ENCODE data around the gene CREB3L2.
"Not testable (repeated sequence)": the region's sequence is repeated elsewhere in the genome, so short reads cannot be mapped to it uniquely, and the experiment has no call there.

Gene CREB3L2

GRCh38 chr7:137985253-137985896 lies 16.5 kb downstream of the CREB3L2 start:
- peaks cover 37% of the 10 kb centered on the region for H3K4me1 ChIP-seq
- H3K36me3 ChIP-seq: peaks cover 27% of the 10 kb centered on the region
- H3K4me3 ChIP-seq: no peak overlapping the region
- no peaks in the 10 kb centered on the region for H3K27me3 ChIP-seq
- peaks cover 27% of the 10 kb centered on the region for H3K9me3 ChIP-seq
- peak overlapping the region; percentile 20; the same call in 1 of the 2 replicates for H3K9ac ChIP-seq
- H4K20me1 ChIP-seq: no peaks in the 10 kb centered on the region
- H3K27ac ChIP-seq: no peak overlapping the region
- TF ChIP-seq Cebpa-rat (IDR thresholded peaks at IDR 0.05): no peak
- no peak overlapping the region for H3K4me2 ChIP-seq

GRCh38 chr7:137984181-137985041 lies 17.5 kb downstream of the CREB3L2 start:
- no peak overlapping the region for H3K27ac ChIP-seq
- peaks cover 37% of the 10 kb centered on the region for H3K4me1 ChIP-seq
- no peak overlapping the region for H3K4me2 ChIP-seq
- H3K9ac ChIP-seq: no peak overlapping the region
- H3K4me3 ChIP-seq: no peak overlapping the region
- TF ChIP-seq Cebpa-rat (IDR thresholded peaks at IDR 0.05): no peak
- H3K9me3 ChIP-seq: peaks cover 27% of the 10 kb centered on the region
- H4K20me1 ChIP-seq: no peaks in the 10 kb centered on the region
- H3K36me3 ChIP-seq: peaks cover 27% of the 10 kb centered on the region
- no peaks in the 10 kb centered on the region for H3K27me3 ChIP-seq

- Histone ChIP-seq H4K20me1 (no peaks in the 10 kb centered on the region), H3K27me3 (no peaks in the 10 kb centered on the region), H3K4me1 (peaks cover 37% of the 10 kb centered on the region), H3K36me3 (peaks cover 27% of the 10 kb centered on the region), H3K27ac (no peak overlapping the region), H3K9ac (no peak overlapping the region), H3K9me3 (peaks cover 27% of the 10 kb centered on the region), H3K4me3 (no peak overlapping the region), H3K4me2 (no peak overlapping the region)
- TF ChIP-seq Cebpa-rat (IDR thresholded peaks at IDR 0.05): no peak
Measured at GRCh38 chr7:137983323-137984008, 18.4 kb downstream of the CREB3L2 start.

- not testable (repeated sequence) for H3K27ac ChIP-seq
Measured at GRCh38 chr7:137982394-137982793, 19.5 kb downstream of the CREB3L2 start.

GRCh38 chr7:137981668-137982067 lies 20.2 kb downstream of the CREB3L2 start:
- Histone ChIP-seq H3K27me3 (no peaks in the 10 kb centered on the region), H3K36me3 (peaks cover 27% of the 10 kb centered on the region), H3K9me3 (peaks cover 27% of the 10 kb centered on the region), H3K4me2 (peak overlapping the region; percentile 63), H3K9ac (no peak overlapping the region), H3K4me1 (peaks cover 29% of the 10 kb centered on the region), H3K4me3 (no peak overlapping the region), H4K20me1 (no peaks in the 10 kb centered on the region), H3K27ac (peak overlapping the region; percentile 34)
- TF ChIP-seq Cebpa-rat (IDR thresholded peaks at IDR 0.05): no peak

More at GRCh38 chr7:137982394-137982793, 19.5 kb downstream of the CREB3L2 start:
- not testable (repeated sequence) for H3K27me3 ChIP-seq, H4K20me1 ChIP-seq, H3K4me2 ChIP-seq, H3K9ac ChIP-seq, H3K4me3 ChIP-seq
- H3K36me3 ChIP-seq: peaks cover 27% of the 10 kb centered on the region
- peaks cover 27% of the 10 kb centered on the region for H3K9me3 ChIP-seq
- H3K4me1 ChIP-seq: peaks cover 32% of the 10 kb centered on the region

- Histone ChIP-seq H3K4me2 (peak overlapping the region; percentile 63), H3K4me1 (peaks cover 24% of the 10 kb centered on the region), H3K4me3 (no peak overlapping the region), H3K27ac (peak overlapping the region; percentile 34), H3K36me3 (peaks cover 27% of the 10 kb centered on the region), H3K9ac (no peak overlapping the region), H4K20me1 (no peaks in the 10 kb centered on the region), H3K27me3 (no peaks in the 10 kb centered on the region), H3K9me3 (peaks cover 27% of the 10 kb centered on the region)
- TF ChIP-seq Cebpa-rat (IDR thresholded peaks at IDR 0.05): no peak
Measured at GRCh38 chr7:137981175-137981574, 20.7 kb downstream of the CREB3L2 start.

GRCh38 chr7:137980308-137980707 lies 21.6 kb downstream of the CREB3L2 start:
- Histone ChIP-seq H3K9me3 (peaks cover 27% of the 10 kb centered on the region), H3K27ac (no peak overlapping the region), H4K20me1 (0 out of 2 replicates have a peak, but pooled peaks cover 4% of the 10 kb centered on the region), H3K4me2 (no peak overlapping the region), H3K4me3 (no peak overlapping the region), H3K36me3 (peaks cover 27% of the 10 kb centered on the region), H3K4me1 (peaks cover 15% of the 10 kb centered on the region), H3K27me3 (no peaks in the 10 kb centered on the region), H3K9ac (no peak overlapping the region)
- TF ChIP-seq Cebpa-rat (IDR thresholded peaks at IDR 0.05): no peak

GRCh38 chr7:137978464-137979237 lies 23.2 kb downstream of the CREB3L2 start:
- peaks cover 14% of the 10 kb centered on the region for H3K4me1 ChIP-seq
- H3K4me2 ChIP-seq: no peak overlapping the region
- no peak overlapping the region for H3K27ac ChIP-seq
- H3K4me3 ChIP-seq: no peak overlapping the region
- H3K9ac ChIP-seq: no peak overlapping the region
- TF ChIP-seq Cebpa-rat (IDR thresholded peaks at IDR 0.05): no peak
- no peaks in the 10 kb centered on the region for H3K27me3 ChIP-seq
- peaks cover 20% of the 10 kb centered on the region for H3K9me3 ChIP-seq
- H4K20me1 ChIP-seq: 0 out of 2 replicates have a peak, but pooled peaks cover 17% of the 10 kb centered on the region
- H3K36me3 ChIP-seq: peaks cover 19% of the 10 kb centered on the region

GRCh38 chr7:137977173-137977572 lies 24.7 kb downstream of the CREB3L2 start:
- H3K4me2 ChIP-seq: no peak overlapping the region
- no peak overlapping the region for H3K27ac ChIP-seq
- peaks cover 5% of the 10 kb centered on the region for H3K9me3 ChIP-seq
- no peak overlapping the region for H3K4me3 ChIP-seq
- TF ChIP-seq Cebpa-rat (IDR thresholded peaks at IDR 0.05): no peak
- peaks cover 4% of the 10 kb centered on the region for H3K36me3 ChIP-seq
- H3K4me1 ChIP-seq: peaks cover 13% of the 10 kb centered on the region
- H3K9ac ChIP-seq: no peak overlapping the region
- H4K20me1 ChIP-seq: 0 out of 2 replicates have a peak, but pooled peaks cover 17% of the 10 kb centered on the region
- H3K27me3 ChIP-seq: no peaks in the 10 kb centered on the region
